GM23338 (cell line): ENCODE data around the gene SMG6. TPM values are rescaled to one million over a fixed set of nuclear protein-coding genes. Genes with fewer than 3 reads are reported as not detected.
A peak's percentile ranks its signal among the peaks of the same experiment; 100 is the strongest.

ENCODE experiments used
- ATAC-seq: fragments of 200-7000 bp; cut with Tn5 transposase; 3 replicates; pipeline ENCODE4 v1.9.1; 2020
- DNase-seq: peaks from one replicate; pipeline ENCODE4 v3.0.0-alpha.2; 2015; ENCODE audit warnings: low spot score
- H2AFZ ChIP-seq: fragments of 200-600 bp; sonication (generic); 2 replicates; pipeline ENCODE4 v1.8.0; 2016; ENCODE audit warnings: antibody characterized with exemption, mild to moderate bottlenecking, moderate library complexity
- H3F3A ChIP-seq: fragments of 200-600 bp; sonication (generic); replicated peaks from 2 replicates; pipeline ENCODE4 v1.8.0; 2017; ENCODE audit warnings: antibody characterized with exemption, mixed run types, low read depth
- H3K27ac ChIP-seq: fragments of 200-600 bp; sonication (generic); 2 replicates; pipeline ENCODE4 v1.6.1; 2016; ENCODE audit warnings: low read depth
- H3K27me3 ChIP-seq: fragments of 200-600 bp; sonication (generic); 2 replicates; pipeline ENCODE4 v1.8.0; 2016; ENCODE audit warnings: mild to moderate bottlenecking, mixed run types, moderate library complexity; ENCODE audit not compliant: insufficient read depth
- H3K36me3 ChIP-seq: fragments of 200-600 bp; sonication (generic); 2 replicates; pipeline ENCODE4 v1.8.0; 2016; ENCODE audit warnings: mild to moderate bottlenecking; ENCODE audit not compliant: insufficient read depth
- H3K4me1 ChIP-seq: fragments of 200-600 bp; sonication (generic); 2 replicates; pipeline ENCODE4 v1.8.0; 2016; ENCODE audit warnings: mild to moderate bottlenecking, moderate library complexity; ENCODE audit not compliant: insufficient read depth
- H3K4me2 ChIP-seq: fragments of 200-600 bp; sonication (generic); 2 replicates; pipeline ENCODE4 v1.7.1; 2017; ENCODE audit warnings: mixed run types
- H3K4me3 ChIP-seq: fragments of 200-600 bp; sonication (generic); 2 replicates; pipeline ENCODE4 v1.6.1; 2016; ENCODE audit warnings: mixed run types
- H3K79me2 ChIP-seq: fragments of 200-600 bp; sonication (generic); replicated peaks from 2 replicates; pipeline ENCODE4 v1.8.0; 2017; ENCODE audit warnings: mild to moderate bottlenecking; ENCODE audit not compliant: insufficient read depth
- H3K9me2 ChIP-seq: fragments of 200-600 bp; sonication (generic); 2 replicates; pipeline ENCODE4 v1.8.0; 2017; ENCODE audit not compliant: insufficient read depth
- H4K20me1 ChIP-seq: fragments of 200-600 bp; sonication (generic); replicated peaks from 2 replicates; pipeline ENCODE4 v1.8.0; 2017; ENCODE audit warnings: mild to moderate bottlenecking; ENCODE audit not compliant: insufficient read depth
- H3K27ac Mint-ChIP-seq: 2 replicates; pipeline ENCODE4 v1.8.0; 2020; ENCODE audit warnings: inconsistent platforms, mild to moderate bottlenecking, moderate library complexity, mixed read lengths
- H3K27me3 Mint-ChIP-seq: 3 replicates; pipeline ENCODE4 v1.8.0; 2022; ENCODE audit warnings: low read depth, mild to moderate bottlenecking, moderate library complexity, mixed read lengths, inconsistent platforms; ENCODE audit not compliant: insufficient read depth, poor library complexity
- H3K36me3 Mint-ChIP-seq: 3 replicates; pipeline ENCODE4 v1.8.0; 2021; ENCODE audit warnings: low read depth, mild to moderate bottlenecking, inconsistent platforms, moderate library complexity, mixed read lengths
- H3K4me1 Mint-ChIP-seq: 3 replicates; pipeline ENCODE4 v1.8.0; 2020; ENCODE audit warnings: mild to moderate bottlenecking, inconsistent platforms, mixed read lengths
- H3K4me3 Mint-ChIP-seq: 3 replicates; pipeline ENCODE4 v1.8.0; 2021; ENCODE audit warnings: moderate library complexity, mild to moderate bottlenecking, inconsistent platforms, mixed read lengths
- H3K9me3 Mint-ChIP-seq: 3 replicates; pipeline ENCODE4 v1.8.0; 2020; ENCODE audit warnings: moderate library complexity, mild to moderate bottlenecking, inconsistent platforms, mixed read lengths
- EZH2phosphoT487 ChIP-seq: fragments of 200-600 bp; sonication (generic); IDR thresholded peaks from one replicate; pipeline ENCODE4 v1.8.1; 2018; ENCODE audit warnings: antibody characterized with exemption; ENCODE audit not compliant: unreplicated experiment
- NANOG ChIP-seq: IDR thresholded peaks from 2 replicates; pipeline ENCODE4 v1.6.1; 2016; ENCODE audit warnings: antibody characterized with exemption, borderline replicate concordance
- POLR2AphosphoS5 ChIP-seq: IDR thresholded peaks from 2 replicates; pipeline ENCODE4 v1.6.1; 2016; ENCODE audit warnings: antibody characterized with exemption, low read depth
- STAT1 ChIP-seq: IDR thresholded peaks from one replicate; pipeline ENCODE4 v1.6.1; 2016; ENCODE audit warnings: antibody characterized with exemption; ENCODE audit not compliant: unreplicated experiment
- ZNF114 ChIP-seq: fragments of 250-450 bp; sonication (Bioruptor Pico); IDR thresholded peaks from 2 replicates; pipeline ENCODE4 v1.5.0; 2020; ENCODE audit warnings: mild to moderate bottlenecking, moderate library complexity
- ZNF331 ChIP-seq: fragments of 250-450 bp; sonication (Bioruptor Pico); IDR thresholded peaks from 2 replicates; pipeline ENCODE4 v1.5.0; 2020; ENCODE audit warnings: low read depth, mild to moderate bottlenecking, moderate library complexity
- ZNF462 ChIP-seq: fragments of 250-450 bp; sonication (Bioruptor Pico); IDR thresholded peaks from 2 replicates; pipeline ENCODE4 v1.5.0; 2020; ENCODE audit warnings: mild to moderate bottlenecking, moderate library complexity
- polyA plus RNA-seq: library from polyadenylated mRNA; unstranded; fragments of >200 nt; fragmentation: Nextera tagmentation; extraction: Ambion mirVana; gene quantifications from 2 replicates; pipeline ENCODE4 v1.2.1, GENCODE V29; 2016
- total RNA-seq: library from RNA; depleted of rRNA; stranded (reverse); fragments of >200 nt; shearing (Covaris generic); gene quantifications from 2 replicates; pipeline ENCODE4 v1.2.3, GENCODE V29; 2014
- TF ChIP-seq, protein P1 (sequence below): IDR thresholded peaks from one replicate; pipeline ENCODE4 v1.6.1; 2018; ENCODE audit warnings: antibody characterized with exemption; ENCODE audit not compliant: unreplicated experiment

Gene SMG6
- total and polyA plus RNA-seq, 2 experiments from 2014 or later, result 10.4 to 43.1 TPM

DNA sequence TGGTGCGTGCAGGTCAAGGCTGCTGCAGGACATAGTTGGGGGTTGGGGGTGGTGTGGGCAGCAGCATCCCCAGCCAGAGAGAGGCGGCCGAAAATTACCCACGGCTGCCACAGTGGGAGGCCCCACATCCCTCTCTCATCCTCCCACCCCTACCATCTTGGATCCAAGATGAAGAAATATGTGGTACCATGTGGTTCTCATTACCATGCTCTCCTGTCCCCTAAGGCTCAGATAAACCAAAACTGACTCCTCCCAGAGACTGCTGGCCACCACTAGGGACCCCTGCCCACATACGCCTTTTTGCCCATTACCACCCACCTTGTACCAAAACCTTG, 128.3 kb downstream of the SMG6 start (continued):
- TF ChIP-seq ZNF462 (no peak), ZNF114 (no peak)
- TF ChIP-seq, protein P1, sequence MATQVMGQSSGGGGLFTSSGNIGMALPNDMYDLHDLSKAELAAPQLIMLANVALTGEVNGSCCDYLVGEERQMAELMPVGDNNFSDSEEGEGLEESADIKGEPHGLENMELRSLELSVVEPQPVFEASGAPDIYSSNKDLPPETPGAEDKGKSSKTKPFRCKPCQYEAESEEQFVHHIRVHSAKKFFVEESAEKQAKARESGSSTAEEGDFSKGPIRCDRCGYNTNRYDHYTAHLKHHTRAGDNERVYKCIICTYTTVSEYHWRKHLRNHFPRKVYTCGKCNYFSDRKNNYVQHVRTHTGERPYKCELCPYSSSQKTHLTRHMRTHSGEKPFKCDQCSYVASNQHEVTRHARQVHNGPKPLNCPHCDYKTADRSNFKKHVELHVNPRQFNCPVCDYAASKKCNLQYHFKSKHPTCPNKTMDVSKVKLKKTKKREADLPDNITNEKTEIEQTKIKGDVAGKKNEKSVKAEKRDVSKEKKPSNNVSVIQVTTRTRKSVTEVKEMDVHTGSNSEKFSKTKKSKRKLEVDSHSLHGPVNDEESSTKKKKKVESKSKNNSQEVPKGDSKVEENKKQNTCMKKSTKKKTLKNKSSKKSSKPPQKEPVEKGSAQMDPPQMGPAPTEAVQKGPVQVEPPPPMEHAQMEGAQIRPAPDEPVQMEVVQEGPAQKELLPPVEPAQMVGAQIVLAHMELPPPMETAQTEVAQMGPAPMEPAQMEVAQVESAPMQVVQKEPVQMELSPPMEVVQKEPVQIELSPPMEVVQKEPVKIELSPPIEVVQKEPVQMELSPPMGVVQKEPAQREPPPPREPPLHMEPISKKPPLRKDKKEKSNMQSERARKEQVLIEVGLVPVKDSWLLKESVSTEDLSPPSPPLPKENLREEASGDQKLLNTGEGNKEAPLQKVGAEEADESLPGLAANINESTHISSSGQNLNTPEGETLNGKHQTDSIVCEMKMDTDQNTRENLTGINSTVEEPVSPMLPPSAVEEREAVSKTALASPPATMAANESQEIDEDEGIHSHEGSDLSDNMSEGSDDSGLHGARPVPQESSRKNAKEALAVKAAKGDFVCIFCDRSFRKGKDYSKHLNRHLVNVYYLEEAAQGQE, result no peak

DNA sequence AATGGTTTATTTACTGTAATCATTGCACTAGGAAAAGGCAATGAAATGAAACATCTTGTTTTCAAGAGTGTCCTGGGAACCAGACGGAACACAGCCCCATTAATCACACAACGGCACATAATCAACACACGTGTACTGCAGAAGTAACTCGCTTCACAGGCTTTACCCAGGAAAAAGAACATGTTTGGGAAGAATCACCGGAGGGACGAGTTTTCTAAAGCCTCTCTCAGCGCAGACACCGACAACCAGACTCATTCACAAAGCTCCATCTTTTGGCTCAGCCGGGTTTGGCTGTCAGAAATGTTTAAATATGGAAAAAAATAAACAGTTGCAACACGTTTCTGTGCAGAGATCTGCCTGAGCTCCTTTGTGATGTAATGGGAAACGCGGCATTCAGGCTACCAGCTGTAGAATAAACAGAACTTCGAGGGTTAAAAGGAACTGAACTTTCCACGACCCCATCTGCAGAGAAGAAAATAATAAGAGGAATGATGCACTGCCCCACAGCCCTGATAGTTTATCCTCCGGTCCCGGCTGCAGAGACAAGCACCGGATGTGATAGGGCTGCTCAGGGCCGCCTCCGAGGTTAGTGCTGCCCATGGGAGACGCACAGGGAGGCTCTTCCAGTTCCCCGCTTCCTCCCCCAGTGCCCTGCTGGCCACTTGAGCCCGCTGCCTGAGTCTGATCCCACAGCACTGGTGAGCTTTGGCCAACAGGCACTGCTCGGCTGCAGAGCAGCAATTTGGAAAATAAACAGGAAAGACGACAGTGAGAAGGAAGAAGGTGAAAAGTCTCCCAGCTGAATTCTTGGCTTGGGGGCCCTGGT, 128.9 kb downstream of the SMG6 start:
- H3K36me3 ChIP-seq, result no peaks in the 10 kb centered on the region; the same call in 1 of the 2 replicates
- Mint-ChIP-seq H3K4me1 (peaks cover 24% of the 10 kb centered on the region), H3K9me3 (no peaks in the 10 kb centered on the region), H3K27ac (peak overlapping the region; percentile 29; the same call in 1 of the 2 replicates), H3K36me3 (peaks cover 5% of the 10 kb centered on the region), H3K27me3 (peaks cover 5% of the 10 kb centered on the region), H3K4me3 (no peak overlapping the region)
- H3F3A ChIP-seq, result peaks cover 4% of the 10 kb centered on the region; the same call in 1 of the 2 replicates
- H3K4me3 ChIP-seq, result no peak overlapping the region
- no peak overlapping the region for H2AFZ ChIP-seq
- H3K4me2 ChIP-seq, result no peak overlapping the region
- no peak overlapping the region; the same call in 1 of the 2 replicates for H3K27ac ChIP-seq
- no peaks in the 10 kb centered on the region for H4K20me1 ChIP-seq
- ATAC-seq (peak; percentile 42), DNase-seq (peak; percentile 27)
- TF ChIP-seq ZNF331 (CRISPR knock-in tag) (no peak), POLR2AphosphoS5 (no peak), NANOG (no peak), STAT1 (no peak), EZH2phosphoT487 (no peak), ZNF114 (no peak)
- TF ChIP-seq, protein P1, result no peak
- H3K9me2 ChIP-seq, result no peaks in the 10 kb centered on the region
- H3K27me3 ChIP-seq, result no peaks in the 10 kb centered on the region
- H3K4me1 ChIP-seq, result no peaks in the 10 kb centered on the region
- H3K79me2 ChIP-seq, result no peaks in the 10 kb centered on the region
